ENCODE results near the gene HIF1A. TPM values are rescaled to one million over a fixed set of nuclear protein-coding genes. Genes with fewer than 3 reads are reported as not detected.
A peak's percentile ranks its signal among the peaks of the same experiment; 100 is the strongest.

HIF1A gene
- total RNA-seq, 3 donors from 2014 or later: 66.9 to 112 (median 71.6) TPM

GRCh38 chr14:61747342-61747741 lies 52.0 kb downstream of the HIF1A start:
- Histone ChIP-seq H3K4me3 (no peak overlapping the region), H3K36me3 (ENCODE audit: low read depth) (no peaks in the 10 kb centered on the region), H3K9me3 (no peaks in the 10 kb centered on the region), H3K4me1 (ENCODE audit: low read depth) (peaks cover 9% of the 10 kb centered on the region)
- intact Hi-C loops (cut with DNase I, micrococcal nuclease): no loop called here
- no peak for ATAC-seq
- no peak for DNase-seq
- no peak for TF ChIP-seq CTCF (IDR thresholded peaks at IDR 0.05)

GRCh38 chr14:61749264-61749663 lies 54.0 kb downstream of the HIF1A start:
- H3K4me1 ChIP-seq (ENCODE audit: low read depth): peaks cover 9% of the 10 kb centered on the region
- ATAC-seq (no peak), DNase-seq (no peak)
- TF ChIP-seq CTCF (IDR thresholded peaks at IDR 0.05): no peak
- no peaks in the 10 kb centered on the region for H3K9me3 ChIP-seq
- intact Hi-C loops (cut with DNase I, micrococcal nuclease): no loop called here
- H3K4me3 ChIP-seq: no peak overlapping the region
- H3K36me3 ChIP-seq (ENCODE audit: low read depth): no peaks in the 10 kb centered on the region

GRCh38 chr14:61749867-61750266 lies 54.6 kb downstream of the HIF1A start:
- intact Hi-C loops (cut with DNase I, micrococcal nuclease): no loop called here
- H3K4me1 ChIP-seq (ENCODE audit: low read depth): peaks cover 9% of the 10 kb centered on the region
- TF ChIP-seq CTCF (IDR thresholded peaks at IDR 0.05): no peak
- ATAC-seq (peak; percentile 83), DNase-seq (peak in 1 of 3 donors; percentile 69)
- no peaks in the 10 kb centered on the region for H3K9me3 ChIP-seq
- H3K4me3 ChIP-seq: no peak overlapping the region
- H3K36me3 ChIP-seq (ENCODE audit: low read depth): no peaks in the 10 kb centered on the region

GRCh38 chr14:61750708-61751474 lies 55.6 kb downstream of the HIF1A start:
- no peak overlapping the region for H3K4me3 ChIP-seq
- H3K9me3 ChIP-seq: no peaks in the 10 kb centered on the region
- DNase-seq: peak; percentile 92 to 94 (median 94)
- peak; percentile 97 for ATAC-seq
- no peaks in the 10 kb centered on the region for H3K36me3 ChIP-seq (ENCODE audit: low read depth)
- intact Hi-C loops (cut with DNase I, micrococcal nuclease): no loop called here
- peaks cover 9% of the 10 kb centered on the region for H3K4me1 ChIP-seq (ENCODE audit: low read depth)
- TF ChIP-seq CTCF (IDR thresholded peaks at IDR 0.05): no peak

- Histone ChIP-seq H3K4me3 (no peak overlapping the region), H3K36me3 (ENCODE audit: low read depth) (no peaks in the 10 kb centered on the region), H3K4me1 (ENCODE audit: low read depth) (peaks cover 9% of the 10 kb centered on the region), H3K9me3 (no peaks in the 10 kb centered on the region)
- no peak for ATAC-seq
- no peak for TF ChIP-seq CTCF (IDR thresholded peaks at IDR 0.05)
- no peak for DNase-seq
- intact Hi-C loops (cut with DNase I, micrococcal nuclease): no loop called here
Measured at GRCh38 chr14:61751475-61751989, 56.2 kb downstream of the HIF1A start.

Data from mucosa of descending colon (tissue), 3 donors.